KMS-11 (cell line): ENCODE measurements around the gene FOXR1.
A peak's percentile ranks its signal among the peaks of the same experiment; 100 is the strongest.
"Not testable (repeated sequence)": the region's sequence is repeated elsewhere in the genome, so short reads cannot be mapped to it uniquely, and the experiment has no call there.

ENCODE experiments used
- H2AFZ ChIP-seq: fragments of 200-600 bp; sonication (generic); 2 replicates; pipeline ENCODE4 v1.6.1; 2016; ENCODE audit warnings: antibody characterized with exemption, mixed run types, low read depth
- H3K27ac ChIP-seq: fragments of 200-600 bp; sonication (generic); 2 replicates; pipeline ENCODE4 v1.6.1; 2016; ENCODE audit warnings: mild to moderate bottlenecking, mixed run types
- H3K27me3 ChIP-seq: fragments of 200-600 bp; sonication (generic); 2 replicates; pipeline ENCODE4 v1.6.1; 2017; ENCODE audit warnings: mild to moderate bottlenecking, low read depth, mixed run types, moderate library complexity; ENCODE audit not compliant: insufficient read depth
- H3K36me3 ChIP-seq: fragments of 200-600 bp; sonication (generic); 2 replicates; pipeline ENCODE4 v1.6.1; 2017; ENCODE audit warnings: mild to moderate bottlenecking, mixed run types; ENCODE audit not compliant: insufficient read depth
- H3K4me1 ChIP-seq: fragments of 200-600 bp; sonication (generic); 2 replicates; pipeline ENCODE4 v1.6.1; 2016; ENCODE audit warnings: mild to moderate bottlenecking, low read depth, mixed run types; ENCODE audit not compliant: poor library complexity, severe bottlenecking
- H3K4me2 ChIP-seq: fragments of 200-600 bp; sonication (generic); 2 replicates; pipeline ENCODE4 v1.7.0; 2016; ENCODE audit warnings: mild to moderate bottlenecking, mixed run types
- H3K4me3 ChIP-seq: fragments of 200-600 bp; sonication (generic); IDR thresholded peaks from 2 replicates; pipeline ENCODE4 v1.6.1; 2017; ENCODE audit warnings: low read depth, low read length, mixed read lengths; ENCODE audit not compliant: insufficient read depth
- H3K79me2 ChIP-seq: fragments of 200-600 bp; sonication (generic); 2 replicates; pipeline ENCODE4 v1.6.1; 2016; ENCODE audit warnings: low read depth, mixed run types; ENCODE audit not compliant: insufficient read depth
- H3K9ac ChIP-seq: fragments of 200-600 bp; sonication (generic); 2 replicates; pipeline ENCODE4 v1.6.1; 2016; ENCODE audit warnings: mild to moderate bottlenecking, mixed run types
- H4K20me1 ChIP-seq: fragments of 200-600 bp; sonication (generic); 2 replicates; pipeline ENCODE4 v1.6.1; 2016; ENCODE audit warnings: mild to moderate bottlenecking, mixed run types; ENCODE audit not compliant: insufficient read depth
- TF ChIP-seq, protein P1 (sequence below): fragments of 200-600 bp; sonication (generic); conservative IDR thresholded peaks from 2 replicates; pipeline ENCODE4 v1.6.1; 2017; ENCODE audit warnings: low read depth, mild to moderate bottlenecking, antibody characterized with exemption, low read length, moderate library complexity, mixed read lengths

The FOXR1 gene

DNA sequence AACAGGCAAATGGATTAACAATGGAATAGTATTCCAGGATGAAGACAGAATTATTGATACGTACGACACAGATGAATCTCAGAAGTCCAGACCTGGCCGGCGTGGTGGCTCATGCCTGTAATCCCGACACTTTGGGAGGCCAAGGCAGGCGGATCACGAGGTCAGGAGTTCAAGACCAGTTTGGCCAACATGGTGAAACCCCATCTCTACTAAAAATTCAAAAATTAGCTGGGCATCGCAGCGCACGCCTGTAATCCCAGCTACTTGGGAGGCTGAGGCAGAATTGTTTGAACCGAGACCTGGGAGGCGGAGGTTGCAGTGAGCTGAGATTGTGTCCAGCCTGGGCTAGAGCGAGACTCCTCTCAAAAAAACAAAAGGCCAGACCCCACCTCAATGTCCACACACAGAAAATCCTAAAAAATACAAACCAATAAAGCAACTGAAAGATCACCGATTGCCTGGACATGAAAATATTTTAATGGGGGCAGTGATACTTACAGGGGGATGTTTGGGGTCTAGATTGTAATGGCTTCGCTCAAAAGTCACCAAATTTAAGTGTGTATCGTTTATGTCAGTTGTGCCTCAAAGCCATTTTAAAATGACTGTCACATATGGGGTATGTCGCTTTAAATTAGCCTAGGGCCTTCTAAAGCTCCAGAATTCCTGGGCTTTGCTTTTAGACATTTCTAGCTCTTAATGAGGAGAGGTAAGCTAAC is 42.8 kb downstream of the FOXR1 start:
- Histone ChIP-seq H3K9ac (no peak overlapping the region), H3K4me2 (no peak overlapping the region), H4K20me1 (no peaks in the 10 kb centered on the region), H3K27me3 (no peaks in the 10 kb centered on the region), H3K4me1 (peaks cover 13% of the 10 kb centered on the region), H3K4me3 (no peak overlapping the region), H2AFZ (no peak overlapping the region), H3K36me3 (no peaks in the 10 kb centered on the region; the same call in 1 of the 2 replicates), H3K27ac (no peak overlapping the region), H3K79me2 (peaks cover 28% of the 10 kb centered on the region)
- TF ChIP-seq, protein P1, sequence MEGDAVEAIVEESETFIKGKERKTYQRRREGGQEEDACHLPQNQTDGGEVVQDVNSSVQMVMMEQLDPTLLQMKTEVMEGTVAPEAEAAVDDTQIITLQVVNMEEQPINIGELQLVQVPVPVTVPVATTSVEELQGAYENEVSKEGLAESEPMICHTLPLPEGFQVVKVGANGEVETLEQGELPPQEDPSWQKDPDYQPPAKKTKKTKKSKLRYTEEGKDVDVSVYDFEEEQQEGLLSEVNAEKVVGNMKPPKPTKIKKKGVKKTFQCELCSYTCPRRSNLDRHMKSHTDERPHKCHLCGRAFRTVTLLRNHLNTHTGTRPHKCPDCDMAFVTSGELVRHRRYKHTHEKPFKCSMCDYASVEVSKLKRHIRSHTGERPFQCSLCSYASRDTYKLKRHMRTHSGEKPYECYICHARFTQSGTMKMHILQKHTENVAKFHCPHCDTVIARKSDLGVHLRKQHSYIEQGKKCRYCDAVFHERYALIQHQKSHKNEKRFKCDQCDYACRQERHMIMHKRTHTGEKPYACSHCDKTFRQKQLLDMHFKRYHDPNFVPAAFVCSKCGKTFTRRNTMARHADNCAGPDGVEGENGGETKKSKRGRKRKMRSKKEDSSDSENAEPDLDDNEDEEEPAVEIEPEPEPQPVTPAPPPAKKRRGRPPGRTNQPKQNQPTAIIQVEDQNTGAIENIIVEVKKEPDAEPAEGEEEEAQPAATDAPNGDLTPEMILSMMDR: no peak

DNA sequence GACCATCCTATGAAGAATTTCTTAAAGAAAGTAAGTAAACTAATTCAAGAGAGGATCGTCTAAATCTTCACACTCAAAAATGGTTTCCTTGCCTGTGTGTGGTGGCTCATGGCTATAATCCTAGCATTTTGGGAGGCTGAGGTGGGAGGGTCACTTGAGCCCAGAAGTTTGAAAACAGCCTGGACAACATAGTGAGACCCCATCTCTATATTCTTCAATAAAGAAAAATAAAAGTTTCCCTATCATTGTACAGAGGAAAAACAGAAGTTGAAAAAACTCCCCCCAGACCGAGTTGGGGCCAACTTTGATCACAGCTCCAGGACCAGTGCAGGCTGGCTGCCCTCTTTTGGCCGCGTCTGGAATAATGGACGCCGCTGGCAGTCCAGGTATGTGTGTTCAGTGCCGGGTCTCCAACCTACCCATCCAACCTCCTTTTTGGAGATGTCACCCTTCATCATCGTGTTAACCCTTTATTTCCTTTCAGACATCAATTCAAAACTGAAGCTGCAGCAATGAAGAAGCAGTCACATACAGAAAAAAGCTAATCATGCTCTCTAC is 43.6 kb downstream of the FOXR1 start:
- H3K79me2 ChIP-seq: peaks cover 35% of the 10 kb centered on the region
- TF ChIP-seq, protein P1: no peak
- no peaks in the 10 kb centered on the region for H4K20me1 ChIP-seq

DNA sequence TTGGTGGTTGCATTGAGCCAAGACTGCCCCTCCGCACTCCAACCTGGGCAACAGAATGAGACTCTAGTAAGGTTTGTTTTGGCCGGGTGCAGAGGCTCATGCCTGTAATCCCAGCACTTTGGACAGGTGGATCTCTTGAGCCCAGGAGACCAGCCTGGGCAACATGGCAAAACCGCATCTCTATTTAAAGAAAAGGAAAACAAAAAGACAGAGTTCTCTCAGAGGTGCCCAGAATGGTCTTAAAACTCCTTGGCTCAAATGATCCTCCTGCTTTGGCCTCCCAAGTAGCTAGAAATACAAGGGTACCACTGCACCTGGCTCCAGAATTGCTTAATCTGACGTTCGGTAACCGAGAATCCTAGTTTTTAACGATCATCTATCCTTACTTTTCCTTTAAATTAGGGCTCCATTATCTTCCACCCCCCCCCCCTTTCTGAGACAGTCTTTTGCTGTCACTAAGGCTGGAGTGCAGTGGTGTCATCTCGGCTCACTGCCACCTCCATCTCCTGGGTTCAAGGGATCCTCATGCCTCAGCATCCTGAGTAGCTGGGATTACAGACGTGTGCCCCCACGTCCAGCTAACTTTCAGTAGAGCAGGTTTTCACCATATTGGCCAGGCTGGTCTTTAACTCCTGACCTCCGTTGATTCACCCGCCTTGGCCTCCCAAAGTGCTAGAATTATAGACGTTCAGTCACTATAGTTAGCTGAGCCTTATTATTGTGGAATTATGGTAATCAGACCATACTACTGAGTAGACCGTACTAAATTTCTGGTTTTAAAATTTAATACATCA is 44.9 kb downstream of the FOXR1 start:
- Histone ChIP-seq H3K36me3 (no peaks in the 10 kb centered on the region; the same call in 1 of the 2 replicates), H3K4me3 (no peak overlapping the region), H3K27ac (no peak overlapping the region; the same call in 1 of the 2 replicates), H3K27me3 (no peaks in the 10 kb centered on the region), H4K20me1 (no peaks in the 10 kb centered on the region), H3K4me2 (peak overlapping the region; percentile 88), H3K4me1 (peaks cover 26% of the 10 kb centered on the region), H3K79me2 (peaks cover 48% of the 10 kb centered on the region), H2AFZ (no peak overlapping the region), H3K9ac (no peak overlapping the region)
- TF ChIP-seq, protein P1: no peak

More for the DNA sequence above, 43.6 kb downstream of the FOXR1 start:
- Histone ChIP-seq H3K4me1 (peaks cover 16% of the 10 kb centered on the region), H3K27me3 (no peaks in the 10 kb centered on the region), H3K36me3 (no peaks in the 10 kb centered on the region; the same call in 1 of the 2 replicates), H3K9ac (no peak overlapping the region), H2AFZ (no peak overlapping the region), H3K27ac (no peak overlapping the region), H3K4me2 (no peak overlapping the region), H3K4me3 (no peak overlapping the region)

DNA sequence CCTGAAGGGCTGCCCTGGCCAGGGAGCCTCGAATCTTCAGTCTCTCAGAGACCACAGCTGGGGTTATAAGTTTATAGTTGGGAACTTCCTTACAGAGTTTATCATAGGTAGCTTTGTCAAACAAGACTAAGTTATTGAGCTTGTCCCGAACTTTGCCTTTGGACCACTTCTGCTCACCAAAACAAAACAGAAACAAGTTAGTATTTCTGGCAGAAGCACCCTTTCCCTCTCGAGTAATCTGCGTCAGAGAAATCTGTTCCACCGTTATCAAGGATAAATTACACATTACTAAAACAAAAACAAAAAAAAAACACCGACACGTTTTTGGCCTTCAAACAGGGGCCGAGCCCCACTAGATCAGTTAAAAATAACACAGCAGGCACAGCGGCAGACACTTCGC is 45.8 kb downstream of the FOXR1 start:
- Histone ChIP-seq H3K4me2 (peak overlapping the region; percentile 88), H3K9ac (peak overlapping the region; percentile 89), H3K4me1 (peaks cover 36% of the 10 kb centered on the region), H3K27ac (peak overlapping the region; percentile 78), H3K79me2 (peaks cover 58% of the 10 kb centered on the region)
- not testable (repeated sequence) for H2AFZ ChIP-seq, H4K20me1 ChIP-seq, H3K36me3 ChIP-seq, H3K27me3 ChIP-seq, H3K4me3 ChIP-seq
